Neutrophil (primary cell): ENCODE results near the gene YWHAB.

Source experiments
- H3K27ac ChIP-seq: fragments of 200-600 bp; sonication (generic); 2 replicates; pipeline ENCODE4 v1.5.1; 2016; ENCODE audit warnings: mild to moderate bottlenecking, moderate library complexity
- H3K27me3 ChIP-seq: fragments of 200-600 bp; sonication (generic); 2 replicates; pipeline ENCODE4 v1.6.0; 2016; ENCODE audit warnings: mild to moderate bottlenecking
- H3K36me3 ChIP-seq: fragments of 200-600 bp; sonication (generic); 2 replicates; pipeline ENCODE4 v1.5.1; 2017
- H3K4me1 ChIP-seq, 2 experiments: fragments of 200-600 bp in 1 of 2; sonication (generic) in 1 of 2; 1 replicate in 1 of 2; 2 replicates in 1 of 2; pipeline versions ENCODE4 v1.5.1 to v1.6.1; 2013 to 2016; ENCODE audit warnings: low read depth in 1 of 2, low read length in 1 of 2, mild to moderate bottlenecking in 1 of 2, moderate library complexity in 1 of 2; ENCODE audit not compliant: control insufficient read depth in 1 of 2, insufficient read depth in 1 of 2
- H3K4me3 ChIP-seq, 2 experiments: fragments of 200-600 bp in 1 of 2; sonication (generic) in 1 of 2; 1 replicate in 1 of 2; 2 replicates in 1 of 2; pipeline ENCODE4 v1.5.1; 2013 to 2016; ENCODE audit warnings: low read depth in 1 of 2, low read length in 1 of 2, mild to moderate bottlenecking in 1 of 2, moderate library complexity in 1 of 2
- H3K9me3 ChIP-seq: fragments of 200-600 bp; sonication (generic); 2 replicates; pipeline ENCODE4 v1.5.1; 2016
- CTCF ChIP-seq: fragments of 200-600 bp; sonication (generic); IDR thresholded peaks from 2 replicates; pipeline ENCODE4 v1.5.1; 2016; ENCODE audit warnings: antibody characterized with exemption

The YWHAB gene

GRCh38 chr20:44954211-44954610 is 68.7 kb downstream of the YWHAB start:
- TF ChIP-seq CTCF = no peak
- H3K36me3 ChIP-seq = peaks cover 46% of the 10 kb centered on the region

GRCh38 chr20:44955270-44955669 is 69.8 kb downstream of the YWHAB start:
- Histone ChIP-seq H3K27me3 (no peaks in the 10 kb centered on the region), H3K36me3 (peaks cover 42% of the 10 kb centered on the region), H3K4me1 (peaks cover 23 to 25% of the 10 kb centered on the region in 2 experiments), H3K27ac (no peak overlapping the region), H3K9me3 (no peaks in the 10 kb centered on the region), H3K4me3 (no peak overlapping the region)
- TF ChIP-seq CTCF = no peak

More at GRCh38 chr20:44954211-44954610, 68.7 kb downstream of the YWHAB start:
- H3K4me1 ChIP-seq = peaks cover 14 to 16% of the 10 kb centered on the region in 2 experiments
- H3K27me3 ChIP-seq = no peaks in the 10 kb centered on the region
- H3K9me3 ChIP-seq = no peaks in the 10 kb centered on the region
- H3K27ac ChIP-seq = no peak overlapping the region
- H3K4me3 ChIP-seq = no peak overlapping the region

GRCh38 chr20:44956410-44956809 is 70.9 kb downstream of the YWHAB start:
- H3K36me3 ChIP-seq = peaks cover 31% of the 10 kb centered on the region
- H3K4me1 ChIP-seq = peaks cover 28 to 32% of the 10 kb centered on the region in 2 experiments
- H3K4me3 ChIP-seq = no peak overlapping the region
- no peaks in the 10 kb centered on the region for H3K9me3 ChIP-seq
- H3K27ac ChIP-seq = no peak overlapping the region
- TF ChIP-seq CTCF = no peak
- no peaks in the 10 kb centered on the region for H3K27me3 ChIP-seq
